Upper lobe of right lung (tissue), 1 donor: ENCODE data around the gene RNF38. TPM values are rescaled to one million over a fixed set of nuclear protein-coding genes. Genes with fewer than 3 reads are reported as not detected.
"Not testable (repeated sequence)": the region's sequence is repeated elsewhere in the genome, so short reads cannot be mapped to it uniquely, and the experiment has no call there.

ENCODE experiments used
- ATAC-seq: fragments of 200-7000 bp; cut with Tn5 transposase; one replicate; pipeline ENCODE4 v1.9.1; 2020; ENCODE audit warnings: mild to moderate bottlenecking, moderate library complexity
- DNase-seq: peaks from one replicate; pipeline ENCODE4 v3.0.0-alpha.2; 2020
- H3K27ac ChIP-seq: fragments of 200-600 bp; one replicate; pipeline ENCODE4 v1.8.0; 2022
- H3K27me3 ChIP-seq: fragments of 200-600 bp; one replicate; pipeline ENCODE4 v1.8.0; 2022; ENCODE audit warnings: mild to moderate bottlenecking
- H3K36me3 ChIP-seq: fragments of 200-600 bp; one replicate; pipeline ENCODE4 v1.8.0; 2022
- H3K4me1 ChIP-seq: fragments of 200-600 bp; one replicate; pipeline ENCODE4 v1.8.0; 2022
- H3K4me3 ChIP-seq: fragments of 200-600 bp; one replicate; pipeline ENCODE4 v1.8.0; 2022; ENCODE audit warnings: mild to moderate bottlenecking
- H3K9me3 ChIP-seq: fragments of 200-600 bp; one replicate; pipeline ENCODE4 v1.8.0; 2022
- intact Hi-C: fragments of 100-400 bp; cut with DNase I; formaldehyde crosslinking; loops from one replicate; pipeline ENCODE4 v1.11.0; 2022
- long read RNA-seq: library from polyadenylated mRNA; unstranded; transcript quantifications from one replicate; pipeline ENCODE4 v2.0.0, GENCODE V29; 2021
- total RNA-seq: library from RNA; stranded (reverse); fragmentation: NEBNext Ultra II Directional; extraction: Animal tissue kit (Norgen Biotek cat#: 25700); gene quantifications from one replicate; pipeline ENCODE4 v1.2.1, GENCODE V29; 2021
- TF ChIP-seq, protein P1 (sequence below): fragments of 200-600 bp; IDR thresholded peaks from one replicate; pipeline ENCODE4 v1.8.0; 2022; ENCODE audit warnings: antibody characterized with exemption
- donor health status: DM: no; HTN: yes; CAD: no; lungs with severe emphysema.

Gene RNF38
- 49.7 TPM for total RNA-seq
- long read RNA-seq, full-length matches to known transcripts = 14 of 48 reads
- long read RNA-seq, partial matches to known transcripts = 11 of 48 reads
- long read RNA-seq, other reads (novel, unspliced or antisense) = 23 of 48 reads

DNA sequence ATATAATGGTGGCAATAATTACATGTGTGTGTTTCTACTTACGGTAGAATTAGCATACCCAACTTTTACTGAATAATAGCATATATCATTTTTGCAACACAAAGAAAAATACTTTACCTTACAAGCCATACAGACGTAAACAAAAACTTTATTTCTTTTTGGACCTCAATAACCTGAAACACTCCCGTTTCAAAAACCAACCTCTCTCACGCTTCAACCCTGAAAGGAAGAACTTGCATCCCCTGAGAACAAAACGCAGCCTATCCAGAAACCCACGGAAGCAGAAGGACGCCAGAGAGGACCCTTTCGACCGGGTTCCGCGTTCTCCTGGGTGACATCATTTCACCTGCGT is at the start of gene RNF38:
Gene RNF38 (minus strand): TSS at position 290 of the 352 bp plus-strand sequence. CDS start 161 bp downstream, at position 129.
- no peaks in the 10 kb centered on the region for H3K36me3 ChIP-seq
- TF ChIP-seq, protein P1, sequence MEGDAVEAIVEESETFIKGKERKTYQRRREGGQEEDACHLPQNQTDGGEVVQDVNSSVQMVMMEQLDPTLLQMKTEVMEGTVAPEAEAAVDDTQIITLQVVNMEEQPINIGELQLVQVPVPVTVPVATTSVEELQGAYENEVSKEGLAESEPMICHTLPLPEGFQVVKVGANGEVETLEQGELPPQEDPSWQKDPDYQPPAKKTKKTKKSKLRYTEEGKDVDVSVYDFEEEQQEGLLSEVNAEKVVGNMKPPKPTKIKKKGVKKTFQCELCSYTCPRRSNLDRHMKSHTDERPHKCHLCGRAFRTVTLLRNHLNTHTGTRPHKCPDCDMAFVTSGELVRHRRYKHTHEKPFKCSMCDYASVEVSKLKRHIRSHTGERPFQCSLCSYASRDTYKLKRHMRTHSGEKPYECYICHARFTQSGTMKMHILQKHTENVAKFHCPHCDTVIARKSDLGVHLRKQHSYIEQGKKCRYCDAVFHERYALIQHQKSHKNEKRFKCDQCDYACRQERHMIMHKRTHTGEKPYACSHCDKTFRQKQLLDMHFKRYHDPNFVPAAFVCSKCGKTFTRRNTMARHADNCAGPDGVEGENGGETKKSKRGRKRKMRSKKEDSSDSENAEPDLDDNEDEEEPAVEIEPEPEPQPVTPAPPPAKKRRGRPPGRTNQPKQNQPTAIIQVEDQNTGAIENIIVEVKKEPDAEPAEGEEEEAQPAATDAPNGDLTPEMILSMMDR = no peak
- H3K4me1 ChIP-seq = peaks cover 19% of the 10 kb centered on the region
- DNase-seq (no peak), ATAC-seq (no peak)
- H3K27ac ChIP-seq = peak within 1 kb of the TSS; percentile 88
- H3K27me3 ChIP-seq = no peaks in the 10 kb centered on the region
- peak within 1 kb of the TSS; percentile 72 for H3K4me3 ChIP-seq
- no peaks in the 10 kb centered on the region for H3K9me3 ChIP-seq
- intact Hi-C loops = no loop called here

DNA sequence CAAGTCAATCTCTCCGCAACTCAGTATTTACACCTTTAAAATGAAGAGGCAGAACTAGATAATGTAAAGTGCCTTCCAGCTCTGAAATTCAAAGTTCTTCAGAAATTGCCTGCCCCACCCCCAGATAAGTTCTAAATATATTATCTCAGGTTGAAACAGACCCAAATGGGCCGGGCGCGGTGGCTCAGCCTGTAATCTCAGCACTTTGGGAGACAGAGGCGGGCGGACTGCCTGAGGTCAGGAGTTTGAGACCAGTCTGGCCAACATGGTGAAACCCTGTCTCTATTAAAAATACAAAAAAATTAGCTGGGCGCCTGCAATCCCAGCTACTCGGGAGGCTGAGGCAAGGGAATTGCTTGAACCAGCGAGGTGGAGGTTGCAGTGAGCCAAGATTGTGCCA is 48.5 kb upstream of the RNF38 start:
- H3K27ac ChIP-seq, intact Hi-C loops, H3K36me3 ChIP-seq, H3K27me3 ChIP-seq, H3K4me3 ChIP-seq, H3K9me3 ChIP-seq, DNase-seq, ATAC-seq: not testable (repeated sequence)
- peaks cover 15% of the 10 kb centered on the region for H3K4me1 ChIP-seq

DNA sequence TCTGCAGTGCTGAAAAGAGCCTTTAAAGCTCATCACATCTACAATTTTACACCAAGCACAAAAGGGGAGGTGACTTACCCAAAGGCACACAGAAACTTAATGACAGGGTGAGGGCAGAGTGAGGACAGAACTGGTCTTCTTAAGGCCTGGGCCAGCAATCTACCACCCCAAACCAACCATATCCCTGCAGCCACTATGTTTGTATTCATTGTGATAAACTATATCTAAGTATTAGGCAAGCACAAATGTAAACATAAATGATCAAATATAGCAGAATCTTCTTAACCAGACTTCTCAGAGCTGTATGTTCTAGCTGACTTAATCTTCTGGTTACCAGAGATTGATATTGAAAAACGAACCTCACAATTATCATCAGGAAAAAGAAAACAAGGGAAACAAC is 47.9 kb upstream of the RNF38 start:
- intact Hi-C loops = no loop called here
- Histone ChIP-seq H3K9me3 (no peaks in the 10 kb centered on the region), H3K4me3 (no peak overlapping the region), H3K27me3 (no peaks in the 10 kb centered on the region), H3K36me3 (no peaks in the 10 kb centered on the region), H3K27ac (no peak overlapping the region), H3K4me1 (peaks cover 15% of the 10 kb centered on the region)
- TF ChIP-seq, protein P1 = no peak
- no peak for DNase-seq
- ATAC-seq = no peak

DNA sequence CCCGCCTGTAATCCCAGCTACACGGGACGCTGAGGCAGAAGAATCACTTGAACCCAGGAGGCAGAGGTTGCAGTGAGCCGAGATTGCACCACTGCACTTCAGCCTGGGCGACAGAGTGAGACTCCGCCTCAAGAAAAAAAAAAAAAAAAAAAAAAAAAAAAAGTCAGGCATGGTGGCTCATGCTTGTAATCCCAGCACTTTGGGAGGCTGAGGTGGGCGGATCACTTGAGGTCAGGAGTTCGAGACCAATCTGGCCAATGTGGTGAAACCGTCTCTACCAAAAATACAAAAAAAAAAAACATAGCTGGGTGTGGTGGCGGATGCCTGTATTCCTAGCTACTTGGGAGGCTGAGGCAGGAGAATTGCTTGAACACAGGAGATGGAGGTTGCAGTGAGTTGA is 46.6 kb upstream of the RNF38 start:
- ATAC-seq, DNase-seq, H3K27ac ChIP-seq, H3K4me3 ChIP-seq, H3K36me3 ChIP-seq, H3K27me3 ChIP-seq, intact Hi-C loops, H3K9me3 ChIP-seq: not testable (repeated sequence)
- H3K4me1 ChIP-seq = peaks cover 15% of the 10 kb centered on the region

DNA sequence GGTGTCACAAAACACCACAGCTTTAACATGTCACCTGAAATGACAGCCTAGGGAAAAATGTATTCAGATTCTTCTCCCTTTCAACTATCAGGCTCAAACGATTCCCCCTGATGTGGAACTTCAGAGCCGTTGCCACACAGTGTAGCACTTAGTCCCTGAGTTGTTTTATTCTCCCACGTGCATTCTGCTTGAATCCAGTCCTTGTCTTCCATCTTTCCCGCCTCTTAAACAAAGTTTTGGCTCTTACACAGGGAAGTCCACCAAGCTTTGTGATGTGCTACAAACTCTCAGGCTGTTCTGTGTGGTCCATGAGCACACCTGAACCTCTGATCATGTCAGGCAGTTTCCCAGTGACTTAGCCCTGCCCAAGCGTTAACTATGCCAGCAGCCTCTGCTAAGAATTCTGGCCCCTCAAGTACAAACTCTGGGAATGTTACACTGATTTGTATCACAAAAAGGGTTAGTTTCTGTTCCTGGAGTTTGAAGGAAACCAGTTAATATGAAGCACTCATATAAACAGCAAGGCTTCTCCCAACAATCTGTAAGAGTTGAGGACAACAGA is 45.8 kb upstream of the RNF38 start:
- ATAC-seq (peak; percentile 67), DNase-seq (no peak)
- TF ChIP-seq, protein P1 = no peak
- Histone ChIP-seq H3K9me3 (no peaks in the 10 kb centered on the region), H3K27me3 (no peaks in the 10 kb centered on the region), H3K4me1 (peaks cover 15% of the 10 kb centered on the region), H3K36me3 (no peaks in the 10 kb centered on the region), H3K27ac (no peak overlapping the region), H3K4me3 (no peak overlapping the region)
- intact Hi-C loops = no loop called here

DNA sequence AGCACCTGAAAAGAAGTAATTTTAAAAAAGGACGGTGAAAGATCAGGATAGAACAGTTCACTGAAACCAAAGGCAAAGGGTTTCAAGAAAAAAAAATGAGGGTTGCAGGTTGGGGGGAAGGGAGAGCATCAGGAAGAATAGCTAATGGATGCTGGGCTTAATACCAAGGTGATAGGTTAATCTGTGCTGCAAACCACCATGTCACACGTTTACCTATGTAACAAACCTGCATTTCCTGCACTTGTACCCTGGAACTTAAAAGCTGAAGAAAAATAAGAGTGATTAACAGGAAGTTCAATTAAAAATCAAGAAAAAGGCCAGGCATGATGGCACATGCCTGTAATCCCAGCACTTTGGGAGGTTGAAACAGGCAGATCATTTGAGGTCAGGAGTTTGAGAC is 44.1 kb upstream of the RNF38 start:
- no peaks in the 10 kb centered on the region for H3K36me3 ChIP-seq
- no peak overlapping the region for H3K27ac ChIP-seq
- H3K4me3 ChIP-seq = no peak overlapping the region
- H3K27me3 ChIP-seq = no peaks in the 10 kb centered on the region
- no peak for ATAC-seq
- intact Hi-C loops = no loop called here
- TF ChIP-seq, protein P1 = no peak
- DNase-seq = no peak
- peaks cover 11% of the 10 kb centered on the region for H3K4me1 ChIP-seq
- H3K9me3 ChIP-seq = no peaks in the 10 kb centered on the region

DNA sequence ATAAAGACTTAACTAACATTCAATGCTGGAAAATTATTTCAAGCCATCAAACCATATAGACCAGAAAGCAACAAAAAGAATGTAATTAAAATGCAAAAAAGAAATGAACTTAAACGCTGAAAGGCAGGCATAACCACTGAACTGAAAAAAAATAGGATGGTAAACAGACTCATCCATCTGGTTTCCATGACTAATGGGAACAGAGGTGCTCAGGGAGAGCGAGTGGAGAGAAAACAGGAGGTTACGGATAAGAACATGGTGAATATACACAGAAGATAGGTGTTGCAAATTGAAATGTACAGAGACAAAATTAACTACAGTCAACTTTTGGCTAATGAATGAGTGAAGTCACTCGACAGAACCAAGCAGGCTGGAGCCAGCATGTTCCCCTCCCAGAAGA is 43.5 kb upstream of the RNF38 start:
- Histone ChIP-seq H3K27ac (no peak overlapping the region), H3K4me3 (no peak overlapping the region), H3K4me1 (peaks cover 8% of the 10 kb centered on the region), H3K36me3 (no peaks in the 10 kb centered on the region), H3K9me3 (no peaks in the 10 kb centered on the region), H3K27me3 (no peaks in the 10 kb centered on the region)
- no peak for ATAC-seq
- intact Hi-C loops = no loop called here
- TF ChIP-seq, protein P1 = no peak
- DNase-seq = no peak
